Activated CD8-positive, alpha-beta T cell treated with anti-CD3 and anti-CD28 coated beads for 36 hours (primary cell): ENCODE data around the gene XPO6. TPM values are rescaled to one million over a fixed set of nuclear protein-coding genes. Genes with fewer than 3 reads are reported as not detected.

ENCODE experiments used
- ATAC-seq: fragments of 200-7000 bp; cut with Tn5 transposase; one replicate; pipeline ENCODE4 v1.10.0; 2021; ENCODE audit warnings: mild to moderate bottlenecking, moderate library complexity
- CTCF ChIA-PET: fragments of 350-600 bp; sonication (Branson Sonifier 250); formaldehyde crosslinking; loops from one replicate; lab custom pipeline; 2021; ENCODE audit warnings: antibody characterized with exemption; lab: Charles Lee
- POLR2A ChIA-PET: fragments of 350-600 bp; sonication (Branson Sonifier 250); formaldehyde crosslinking; loops from one replicate; lab custom pipeline; 2021; ENCODE audit warnings: antibody characterized with exemption; lab: Charles Lee
- DNase-seq: peaks from one replicate; pipeline ENCODE4 v3.0.0-alpha.2; 2020
- H3K27ac Mint-ChIP-seq: one replicate; pipeline ENCODE4 v1.8.0; 2021; ENCODE audit warnings: mild to moderate bottlenecking, mixed read lengths
- H3K27me3 Mint-ChIP-seq: one replicate; pipeline ENCODE4 v1.8.0; 2021; ENCODE audit warnings: mixed read lengths
- H3K36me3 Mint-ChIP-seq: one replicate; pipeline ENCODE4 v1.8.0; 2021; ENCODE audit warnings: low read depth, mixed read lengths
- H3K4me1 Mint-ChIP-seq: one replicate; pipeline ENCODE4 v1.8.0; 2021; ENCODE audit warnings: low read depth, mixed read lengths
- H3K4me3 Mint-ChIP-seq: one replicate; pipeline ENCODE4 v1.8.0; 2021; ENCODE audit warnings: mild to moderate bottlenecking, moderate library complexity, mixed read lengths
- H3K9me3 Mint-ChIP-seq: one replicate; pipeline ENCODE4 v1.8.0; 2021; ENCODE audit warnings: mixed read lengths
- intact Hi-C: fragments of 100-400 bp; cut with micrococcal nuclease; formaldehyde crosslinking; loops from one replicate; pipeline ENCODE4 v1.10.0; 2022
- total RNA-seq, 2 experiments: library from RNA; stranded (reverse); gene quantifications; one replicate each; pipeline ENCODE4 v1.2.3, GENCODE V29; 2021
- TF ChIP-seq, protein P1 (sequence below): fragments of 200-600 bp; IDR thresholded peaks from one replicate; pipeline ENCODE4 v1.8.0; 2022; ENCODE audit warnings: antibody characterized with exemption, mild to moderate bottlenecking

Gene XPO6
- total RNA-seq, 2 experiments from 2014 or later: 250 to 253 TPM

DNA sequence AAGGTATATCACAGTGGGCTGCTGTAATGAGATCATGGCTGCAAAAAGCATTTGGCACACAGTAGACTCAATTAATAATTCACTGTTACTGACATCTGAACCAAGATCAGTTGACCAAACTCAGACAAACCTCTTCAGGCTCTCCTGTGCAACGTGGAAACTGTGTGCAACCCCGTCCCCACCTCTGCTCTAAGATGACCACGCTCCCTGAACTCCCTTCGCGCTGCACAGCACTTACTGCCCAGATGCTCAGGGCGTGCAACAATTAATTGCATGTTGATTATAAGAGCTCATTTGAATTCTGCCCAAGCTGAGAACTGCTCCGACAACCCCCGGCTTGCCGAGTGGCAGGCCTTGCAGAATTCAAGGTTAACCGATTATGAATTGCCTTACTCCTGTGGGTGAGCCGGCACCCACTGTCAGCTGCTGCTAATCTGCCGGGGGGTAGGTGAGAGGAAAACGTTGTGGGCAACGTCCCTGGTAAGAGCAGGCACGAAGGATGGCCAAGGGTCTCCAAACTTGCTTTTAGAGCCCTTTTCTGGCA is 147.0 kb downstream of the XPO6 start:
- CTCF ChIA-PET: interaction anchor here (1.1 to 1.7 kb wide), 2 partner anchors 92 to 153 kb away, joined by 5 to 8 read pairs; no protein-coding TSS in a partner anchor
- no peak overlapping the region for H3K4me3 Mint-ChIP-seq
- DNase-seq: no peak

DNA sequence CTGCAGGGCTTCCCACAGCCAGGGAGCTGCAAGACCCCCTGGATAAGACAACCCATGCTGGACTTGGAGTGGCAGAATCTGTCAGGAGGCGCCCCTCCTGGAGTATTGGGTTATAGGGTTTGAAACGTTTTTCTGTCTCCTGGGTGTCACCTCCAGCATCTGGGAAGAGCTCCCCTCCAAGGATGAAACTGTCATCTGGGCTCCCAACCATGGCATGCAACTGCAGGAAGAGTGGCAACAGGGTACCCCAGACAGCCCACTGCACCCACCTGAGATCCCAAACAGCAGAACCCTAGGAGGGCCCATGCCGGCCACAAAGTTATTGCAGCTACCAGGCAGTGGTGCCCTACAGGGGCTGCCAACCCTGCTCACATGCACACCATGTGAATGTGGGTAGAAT is 147.6 kb downstream of the XPO6 start:
- no peak for DNase-seq
- TF ChIP-seq, protein P1, sequence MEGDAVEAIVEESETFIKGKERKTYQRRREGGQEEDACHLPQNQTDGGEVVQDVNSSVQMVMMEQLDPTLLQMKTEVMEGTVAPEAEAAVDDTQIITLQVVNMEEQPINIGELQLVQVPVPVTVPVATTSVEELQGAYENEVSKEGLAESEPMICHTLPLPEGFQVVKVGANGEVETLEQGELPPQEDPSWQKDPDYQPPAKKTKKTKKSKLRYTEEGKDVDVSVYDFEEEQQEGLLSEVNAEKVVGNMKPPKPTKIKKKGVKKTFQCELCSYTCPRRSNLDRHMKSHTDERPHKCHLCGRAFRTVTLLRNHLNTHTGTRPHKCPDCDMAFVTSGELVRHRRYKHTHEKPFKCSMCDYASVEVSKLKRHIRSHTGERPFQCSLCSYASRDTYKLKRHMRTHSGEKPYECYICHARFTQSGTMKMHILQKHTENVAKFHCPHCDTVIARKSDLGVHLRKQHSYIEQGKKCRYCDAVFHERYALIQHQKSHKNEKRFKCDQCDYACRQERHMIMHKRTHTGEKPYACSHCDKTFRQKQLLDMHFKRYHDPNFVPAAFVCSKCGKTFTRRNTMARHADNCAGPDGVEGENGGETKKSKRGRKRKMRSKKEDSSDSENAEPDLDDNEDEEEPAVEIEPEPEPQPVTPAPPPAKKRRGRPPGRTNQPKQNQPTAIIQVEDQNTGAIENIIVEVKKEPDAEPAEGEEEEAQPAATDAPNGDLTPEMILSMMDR: no peak
- ChIA-PET POLR2A (no interaction called here), CTCF (interaction anchor here (1.1 to 1.7 kb wide), 2 partner anchors 92 to 154 kb away, joined by 5 to 8 read pairs; no protein-coding TSS in a partner anchor)
- Mint-ChIP-seq H3K4me3 (no peak overlapping the region), H3K27me3 (peaks cover 40% of the 10 kb centered on the region), H3K9me3 (no peaks in the 10 kb centered on the region), H3K36me3 (no peaks in the 10 kb centered on the region), H3K27ac (no peak overlapping the region), H3K4me1 (no peaks in the 10 kb centered on the region)
- intact Hi-C loops: no loop called here
- ATAC-seq: no peak

More for the DNA sequence above, 147.0 kb downstream of the XPO6 start:
- POLR2A ChIA-PET: interaction anchor here (0.6 kb wide), 1 partner anchor 167 kb away, joined by 4 read pairs; no protein-coding TSS in a partner anchor
- Mint-ChIP-seq H3K36me3 (no peaks in the 10 kb centered on the region), H3K4me1 (no peaks in the 10 kb centered on the region), H3K27me3 (peaks cover 34% of the 10 kb centered on the region), H3K27ac (no peak overlapping the region), H3K9me3 (no peaks in the 10 kb centered on the region)
- TF ChIP-seq, protein P1: no peak
- ATAC-seq: no peak
- intact Hi-C loops: no loop called here

DNA sequence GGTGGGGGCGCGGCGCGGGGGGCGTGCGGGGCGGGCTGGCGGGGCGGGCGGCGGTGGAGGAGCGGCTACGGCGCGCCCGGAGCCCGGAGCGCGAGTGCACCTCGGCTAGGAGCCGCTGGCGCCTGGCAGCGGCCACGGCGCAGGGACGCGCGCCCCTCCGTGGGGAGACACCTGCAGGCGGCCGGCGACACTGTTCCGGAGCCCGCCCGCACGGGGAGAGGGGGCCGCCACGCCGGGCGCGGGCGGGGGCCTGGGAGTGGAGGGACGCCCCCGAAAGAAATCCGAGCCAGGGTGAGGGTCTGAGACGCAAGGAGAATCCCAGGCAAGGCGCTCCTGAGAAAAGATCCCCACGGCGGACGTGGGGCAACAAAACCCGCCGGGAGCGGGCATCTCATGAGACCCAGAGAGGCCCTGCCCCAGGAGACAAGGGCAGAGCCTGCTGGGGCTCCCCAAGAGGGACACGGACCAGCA is 148.1 kb downstream of the XPO6 start, which contains the start of gene GSG1L:
TSS of gene GSG1L (minus strand) at position 124 of the 471 bp plus-strand sequence. CDS start 290 bp downstream, outside the sequence.
- ATAC-seq (peak; percentile 63), DNase-seq (no peak)
- no peak within 1 kb of the TSS for H3K27ac Mint-ChIP-seq
- peaks cover 3% of the 10 kb centered on the region for H3K4me1 Mint-ChIP-seq
- CTCF ChIA-PET: no interaction called here
- H3K36me3 Mint-ChIP-seq: no peaks in the 10 kb centered on the region
- H3K4me3 Mint-ChIP-seq: no peak within 1 kb of the TSS
- peaks cover 42% of the 10 kb centered on the region for H3K27me3 Mint-ChIP-seq
- H3K9me3 Mint-ChIP-seq: no peaks in the 10 kb centered on the region
- TF ChIP-seq, protein P1: no peak
- intact Hi-C loops: no loop called here
- POLR2A ChIA-PET: no interaction called here

DNA sequence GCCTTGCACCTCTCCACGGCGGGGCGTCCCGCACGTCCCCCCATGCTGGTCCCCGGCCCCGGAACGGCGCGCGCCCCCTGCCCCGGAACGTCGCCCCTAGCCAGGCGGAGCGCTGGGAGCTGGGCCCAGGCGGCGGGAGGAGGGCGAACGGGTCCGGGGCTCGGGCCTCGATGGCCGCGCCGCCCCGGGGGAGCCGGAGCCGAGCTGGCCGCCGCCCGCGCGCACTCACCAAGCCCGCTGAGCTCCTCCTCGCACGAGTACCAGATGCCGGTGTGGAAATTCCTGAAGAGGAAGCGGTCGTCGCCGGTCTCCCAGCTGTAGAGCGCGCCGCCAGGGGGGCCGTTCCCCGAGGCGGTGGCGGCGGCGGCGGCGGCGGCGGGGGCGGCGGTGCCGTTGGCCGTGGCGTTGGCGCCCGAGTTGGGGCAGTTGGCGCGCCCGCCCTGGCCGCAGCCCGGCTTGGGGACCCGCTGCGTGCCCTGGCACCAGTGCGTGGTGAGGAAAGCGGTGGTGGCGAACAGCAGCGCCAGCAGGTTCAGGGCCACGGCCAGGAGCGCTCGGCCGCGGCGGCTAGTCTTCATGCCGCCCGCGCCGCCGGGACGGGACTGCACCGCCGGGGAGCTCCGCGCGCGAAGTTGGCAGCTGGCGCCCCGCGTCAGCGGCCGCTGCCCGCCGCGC is 148.8 kb downstream of the XPO6 start:
- ChIA-PET POLR2A (no interaction called here), CTCF (interaction anchor here (3.3 kb wide), 1 partner anchor 8 kb away, joined by 14 read pairs; no protein-coding TSS in a partner anchor)
- Mint-ChIP-seq H3K27me3 (peaks cover 43% of the 10 kb centered on the region), H3K4me3 (no peak overlapping the region), H3K4me1 (peaks cover 5% of the 10 kb centered on the region), H3K27ac (no peak overlapping the region), H3K9me3 (no peaks in the 10 kb centered on the region), H3K36me3 (no peaks in the 10 kb centered on the region)
- DNase-seq (peak; percentile 14), ATAC-seq (no peak)
- TF ChIP-seq, protein P1: no peak
- intact Hi-C loops: no loop called here
